ENCODE results near the gene ETFB.

DNA sequence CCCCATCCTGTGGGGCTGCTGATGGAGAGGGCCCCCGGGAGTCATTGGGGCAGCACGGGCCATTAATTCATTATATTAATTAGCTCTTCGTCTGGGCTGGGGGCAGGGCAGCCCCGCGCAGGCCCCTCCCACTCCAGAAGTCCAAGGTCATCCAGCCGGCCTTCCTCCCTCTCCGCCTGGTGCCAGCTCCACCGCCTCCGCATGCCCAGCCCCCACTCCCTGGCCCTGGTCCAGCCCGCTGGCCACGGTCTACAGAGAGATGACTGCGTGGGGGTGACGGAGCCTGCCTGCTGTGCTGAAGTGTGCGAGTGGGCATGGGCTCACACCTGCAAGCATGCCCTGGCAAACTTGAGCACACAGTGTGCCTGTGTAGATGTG, 45.9 kb downstream of the ETFB start:
- no peak for TF ChIP-seq EZH2 (IDR thresholded peaks at IDR 0.05; ENCODE audit: insufficient read depth, poor library complexity, severe bottlenecking)
- TF ChIP-seq EZH2phosphoT487 (IDR thresholded peaks at IDR 0.05; ENCODE audit: insufficient read depth, low read depth): no peak

Data from GM23248 (cell line).